Uterus (tissue), 2 donors: ENCODE data around the gene MARCKSL1.

Experiments
- POLR2A ChIP-seq, 2 donors: fragments of 450-650 bp; IDR thresholded peaks; one replicate each; pipeline ENCODE4 v1.6.1; 2016; ENCODE audit warnings: antibody characterized with exemption in 2 of 2, mild to moderate bottlenecking in 1 of 2, moderate library complexity in 1 of 2
- TF ChIP-seq, protein P1 (sequence below), 4 experiments: fragments of 200-600 bp in 2 of 4; fragments of 450-650 bp in 2 of 4; sonication (generic) in 2 of 4; IDR thresholded peaks; one replicate each; pipeline ENCODE4 v1.5.1; 2016 to 2019; ENCODE audit warnings: antibody characterized with exemption in 4 of 4, mild to moderate bottlenecking in 2 of 4, moderate library complexity in 1 of 4

GRCh38 chr1:32353431-32353830, 17.4 kb upstream of the MARCKSL1 start:
- TF ChIP-seq, protein P1, sequence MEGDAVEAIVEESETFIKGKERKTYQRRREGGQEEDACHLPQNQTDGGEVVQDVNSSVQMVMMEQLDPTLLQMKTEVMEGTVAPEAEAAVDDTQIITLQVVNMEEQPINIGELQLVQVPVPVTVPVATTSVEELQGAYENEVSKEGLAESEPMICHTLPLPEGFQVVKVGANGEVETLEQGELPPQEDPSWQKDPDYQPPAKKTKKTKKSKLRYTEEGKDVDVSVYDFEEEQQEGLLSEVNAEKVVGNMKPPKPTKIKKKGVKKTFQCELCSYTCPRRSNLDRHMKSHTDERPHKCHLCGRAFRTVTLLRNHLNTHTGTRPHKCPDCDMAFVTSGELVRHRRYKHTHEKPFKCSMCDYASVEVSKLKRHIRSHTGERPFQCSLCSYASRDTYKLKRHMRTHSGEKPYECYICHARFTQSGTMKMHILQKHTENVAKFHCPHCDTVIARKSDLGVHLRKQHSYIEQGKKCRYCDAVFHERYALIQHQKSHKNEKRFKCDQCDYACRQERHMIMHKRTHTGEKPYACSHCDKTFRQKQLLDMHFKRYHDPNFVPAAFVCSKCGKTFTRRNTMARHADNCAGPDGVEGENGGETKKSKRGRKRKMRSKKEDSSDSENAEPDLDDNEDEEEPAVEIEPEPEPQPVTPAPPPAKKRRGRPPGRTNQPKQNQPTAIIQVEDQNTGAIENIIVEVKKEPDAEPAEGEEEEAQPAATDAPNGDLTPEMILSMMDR (IDR thresholded peaks at IDR 0.05), result no peak
- TF ChIP-seq POLR2A (IDR thresholded peaks at IDR 0.05), result no peak
